HEK293 (cell line): ENCODE data around the gene GALNT2.

Experiments
- CTCF ChIA-PET: fragments of 350-600 bp; formaldehyde crosslinking; extraction: SDS; loops from one replicate; lab custom pipeline; 2021; ENCODE audit warnings: antibody characterized with exemption; lab: Yijun Ruan, JAX
- POLR2A ChIA-PET: fragments of 300-600 bp; formaldehyde crosslinking; extraction: SDS; loops from one replicate; lab custom pipeline; 2020; ENCODE audit warnings: antibody characterized with exemption, inconsistent platforms; lab: Yijun Ruan, JAX
- H3K27ac ChIP-seq: fragments of 200-500 bp; sonication (Bioruptor generic); 2 replicates; pipeline ENCODE4 v1.5.1; 2014; ENCODE audit warnings: low read depth, low read length, control low read depth, inconsistent platforms; ENCODE audit errors: extremely low read depth
- H3K36me3 ChIP-seq, 2 experiments: fragments of 200-500 bp in 1 of 2; sonication (Bioruptor generic) in 1 of 2; 1 replicate in 1 of 2; 2 replicates in 1 of 2; pipeline ENCODE4 v1.5.1; 2014 to 2017; ENCODE audit warnings: inconsistent platforms in 2 of 2, low read length in 2 of 2; ENCODE audit not compliant: control insufficient read depth in 2 of 2, insufficient read depth in 1 of 2
- H3K4me1 ChIP-seq: fragments of 200-500 bp; sonication (Bioruptor generic); 2 replicates; pipeline ENCODE4 v1.5.1; 2014; ENCODE audit warnings: mild to moderate bottlenecking, low read length, inconsistent platforms; ENCODE audit not compliant: control insufficient read depth, insufficient read depth
- H3K4me3 ChIP-seq: 2 replicates; pipeline ENCODE4 v1.5.1; 2011; ENCODE audit warnings: low read depth, mild to moderate bottlenecking, control low read depth, low read length, moderate library complexity
- H3K9me3 ChIP-seq: fragments of 200-500 bp; sonication (Bioruptor generic); 2 replicates; pipeline ENCODE4 v1.5.1; 2014; ENCODE audit warnings: low read depth, low read length, inconsistent platforms; ENCODE audit not compliant: control insufficient read depth, insufficient read depth
- FEZF1 ChIP-seq: fragments of 450-650 bp; formaldehyde crosslinking; IDR thresholded peaks from 2 replicates; pipeline ENCODE4 v1.5.1; 2016; ENCODE audit warnings: missing biosample characterization, missing genetic modification characterization
- GLI2 ChIP-seq: fragments of 450-650 bp; formaldehyde crosslinking; IDR thresholded peaks from 2 replicates; pipeline ENCODE4; 2017; ENCODE audit warnings: missing biosample characterization, missing genetic modification characterization, low read depth, borderline replicate concordance
- GLIS1 ChIP-seq: fragments of 450-650 bp; formaldehyde crosslinking; IDR thresholded peaks from 2 replicates; pipeline ENCODE4 v1.5.1; 2016; ENCODE audit warnings: missing biosample characterization, missing genetic modification characterization
- KLF1 ChIP-seq: fragments of 450-650 bp; formaldehyde crosslinking; IDR thresholded peaks from 2 replicates; pipeline ENCODE4 v1.5.1; 2016; ENCODE audit warnings: missing biosample characterization, missing genetic modification characterization
- KLF17 ChIP-seq: fragments of 450-650 bp; formaldehyde crosslinking; IDR thresholded peaks from 2 replicates; pipeline ENCODE4 v1.5.1; 2016; ENCODE audit warnings: missing biosample characterization, missing genetic modification characterization
- KLF9 ChIP-seq: fragments of 450-650 bp; formaldehyde crosslinking; IDR thresholded peaks from 2 replicates; pipeline ENCODE4 v1.5.1; 2016; ENCODE audit warnings: missing biosample characterization, missing genetic modification characterization, low read depth
- PATZ1 ChIP-seq: fragments of 450-650 bp; formaldehyde crosslinking; IDR thresholded peaks from 2 replicates; pipeline ENCODE4 v1.5.1; 2016; ENCODE audit warnings: missing biosample characterization, missing genetic modification characterization
- PRDM1 ChIP-seq: fragments of 450-650 bp; formaldehyde crosslinking; IDR thresholded peaks from 2 replicates; pipeline ENCODE4; 2016; ENCODE audit warnings: missing biosample characterization, missing genetic modification characterization
- PRDM6 ChIP-seq: fragments of 450-650 bp; formaldehyde crosslinking; IDR thresholded peaks from 2 replicates; pipeline ENCODE4 v1.5.1; 2017; ENCODE audit warnings: missing biosample characterization, missing genetic modification characterization
- SALL2 ChIP-seq: fragments of 450-650 bp; formaldehyde crosslinking; IDR thresholded peaks from 2 replicates; pipeline ENCODE4 v1.5.0; 2017; ENCODE audit warnings: missing biosample characterization, mild to moderate bottlenecking, missing genetic modification characterization, borderline replicate concordance
- SCRT1 ChIP-seq: fragments of 450-650 bp; formaldehyde crosslinking; IDR thresholded peaks from 2 replicates; pipeline ENCODE4 v1.5.1; 2016; ENCODE audit warnings: missing biosample characterization, missing genetic modification characterization, borderline replicate concordance
- TRIM28 ChIP-seq: IDR thresholded peaks from 2 replicates; pipeline ENCODE4 v1.6.1; 2011; ENCODE audit warnings: low read length, control low read depth, borderline replicate concordance
- ZFP69B ChIP-seq: fragments of 450-650 bp; formaldehyde crosslinking; IDR thresholded peaks from 2 replicates; pipeline ENCODE4 v1.5.1; 2016; ENCODE audit warnings: missing biosample characterization, missing genetic modification characterization
- ZNF138 ChIP-seq: fragments of 450-650 bp; formaldehyde crosslinking; IDR thresholded peaks from 2 replicates; pipeline ENCODE4 v1.5.1; 2016; ENCODE audit warnings: missing biosample characterization, missing genetic modification characterization, borderline replicate concordance
- ZNF155 ChIP-seq: fragments of 450-650 bp; formaldehyde crosslinking; IDR thresholded peaks from 2 replicates; pipeline ENCODE4 v1.5.1; 2016; ENCODE audit warnings: missing biosample characterization, missing genetic modification characterization
- ZNF449 ChIP-seq: fragments of 450-650 bp; formaldehyde crosslinking; IDR thresholded peaks from 2 replicates; pipeline ENCODE4 v1.5.1; 2017; ENCODE audit warnings: missing biosample characterization, mild to moderate bottlenecking, missing genetic modification characterization, moderate library complexity
- ZNF510 ChIP-seq: fragments of 450-650 bp; formaldehyde crosslinking; IDR thresholded peaks from 2 replicates; pipeline ENCODE4 v1.5.1; 2018; ENCODE audit warnings: mild to moderate bottlenecking, missing genetic modification characterization, missing biosample characterization; ENCODE audit not compliant: insufficient replicate concordance
- ZNF514 ChIP-seq: fragments of 450-650 bp; formaldehyde crosslinking; IDR thresholded peaks from 2 replicates; pipeline ENCODE4 v1.5.1; 2016; ENCODE audit warnings: missing biosample characterization, missing genetic modification characterization
- ZNF530 ChIP-seq: fragments of 450-650 bp; formaldehyde crosslinking; IDR thresholded peaks from 2 replicates; pipeline ENCODE4 v1.5.1; 2016; ENCODE audit warnings: low read depth, missing biosample characterization, missing genetic modification characterization
- ZNF549 ChIP-seq: fragments of 450-650 bp; IDR thresholded peaks from 2 replicates; pipeline ENCODE4 v1.5.1; 2018; ENCODE audit warnings: missing biosample characterization, missing genetic modification characterization, mild to moderate bottlenecking, inconsistent platforms, moderate library complexity
- ZNF571 ChIP-seq: fragments of 450-650 bp; formaldehyde crosslinking; IDR thresholded peaks from 2 replicates; pipeline ENCODE4 v1.5.0; 2017; ENCODE audit warnings: missing biosample characterization, missing genetic modification characterization
- ZNF623 ChIP-seq: fragments of 450-650 bp; formaldehyde crosslinking; IDR thresholded peaks from 2 replicates; pipeline ENCODE4 v1.5.1; 2016; ENCODE audit warnings: missing biosample characterization, missing genetic modification characterization
- ZNF629 ChIP-seq: fragments of 450-650 bp; formaldehyde crosslinking; IDR thresholded peaks from 2 replicates; pipeline ENCODE4 v1.5.1; 2017; ENCODE audit warnings: missing biosample characterization, missing genetic modification characterization
- ZNF658 ChIP-seq: fragments of 450-650 bp; formaldehyde crosslinking; IDR thresholded peaks from 2 replicates; pipeline ENCODE4; 2016; ENCODE audit warnings: missing biosample characterization, missing genetic modification characterization
- ZNF677 ChIP-seq: fragments of 450-650 bp; IDR thresholded peaks from 2 replicates; pipeline ENCODE4 v1.5.0; 2018; ENCODE audit warnings: missing biosample characterization, mild to moderate bottlenecking, missing genetic modification characterization, moderate library complexity
- ZSCAN18 ChIP-seq: fragments of 450-650 bp; formaldehyde crosslinking; IDR thresholded peaks from 2 replicates; pipeline ENCODE4 v1.5.1; 2016; ENCODE audit warnings: missing biosample characterization, missing genetic modification characterization
- ZXDB ChIP-seq: fragments of 450-650 bp; formaldehyde crosslinking; IDR thresholded peaks from 2 replicates; pipeline ENCODE4 v1.5.1; 2016; ENCODE audit warnings: missing biosample characterization, missing genetic modification characterization

GALNT2 gene

GRCh38 chr1:230204842-230205241, 137.8 kb downstream of the GALNT2 start (continued):
- TF ChIP-seq TRIM28 (no peak), PRDM6 (tag by site-specific recombination) (peak; percentile 32; the same call in 1 of the 2 replicates), PATZ1 (tag by site-specific recombination) (peak; percentile 40; the same call in 1 of the 2 replicates), ZNF449 (tag by site-specific recombination) (0 out of 2 replicates have a peak, but pooled peaks have one; percentile 22), SALL2 (tag by site-specific recombination) (no peak), ZNF677 (tag by site-specific recombination) (no peak), PRDM1 (peak; percentile 69), ZNF514 (tag by site-specific recombination) (no peak), ZXDB (peak; percentile 55), GLIS1 (tag by site-specific recombination) (peak; percentile 50; the same call in 1 of the 2 replicates)

- Histone ChIP-seq H3K4me1 (peaks cover 15% of the 10 kb centered on the region), H3K4me3 (no peak overlapping the region), H3K9me3 (no peaks in the 10 kb centered on the region), H3K36me3 (peaks cover 0 to 6% of the 10 kb centered on the region in 2 experiments; a peak in 2 of 3 replicates), H3K27ac (no peak overlapping the region)
- ChIA-PET POLR2A (interaction anchor here (0.6 kb wide), 1 partner anchor 674 kb away, joined by 3 read pairs; no protein-coding TSS in a partner anchor), CTCF (interaction anchor here (1.2 kb wide), 1 partner anchor 73 kb away, joined by 3 read pairs; no protein-coding TSS in a partner anchor)
- TF ChIP-seq KLF1 (tag by site-specific recombination) (no peak), ZNF658 (tag by site-specific recombination) (no peak)
Measured at GRCh38 chr1:230205719-230206198, 138.7 kb downstream of the GALNT2 start.

GRCh38 chr1:230206207-230206606, 139.2 kb downstream of the GALNT2 start:
- peaks cover 19% of the 10 kb centered on the region for H3K4me1 ChIP-seq
- POLR2A ChIA-PET = no interaction called here
- TF ChIP-seq ZSCAN18 (tag by site-specific recombination) (no peak), ZNF629 (tag by site-specific recombination) (no peak), ZNF510 (tag by site-specific recombination) (no peak), GLI2 (tag by site-specific recombination) (no peak), ZNF549 (tag by site-specific recombination) (no peak), ZNF623 (tag by site-specific recombination) (no peak), ZNF138 (tag by site-specific recombination) (no peak), KLF17 (tag by site-specific recombination) (no peak), ZNF155 (no peak), ZFP69B (tag by site-specific recombination) (no peak), ZNF571 (tag by site-specific recombination) (no peak), FEZF1 (tag by site-specific recombination) (no peak), KLF9 (tag by site-specific recombination) (no peak), ZNF530 (tag by site-specific recombination) (no peak), SCRT1 (tag by site-specific recombination) (no peak)
- TF ChIP-seq, all 188 proteins: peak for 0
- Histone ChIP-seq H3K4me3 (no peak overlapping the region), H3K27ac (no peak overlapping the region), H3K36me3 (peaks cover 0 to 6% of the 10 kb centered on the region in 2 experiments; a peak in 2 of 3 replicates), H3K9me3 (no peaks in the 10 kb centered on the region)
- CTCF ChIA-PET = interaction anchor here (0.6 to 1.2 kb wide), 2 partner anchors 60 to 73 kb away, joined by 3 read pairs; no protein-coding TSS in a partner anchor
